ENCODE data around the gene PCSK5.
A peak's percentile ranks its signal among the peaks of the same experiment; 100 is the strongest.

The PCSK5 gene

DNA sequence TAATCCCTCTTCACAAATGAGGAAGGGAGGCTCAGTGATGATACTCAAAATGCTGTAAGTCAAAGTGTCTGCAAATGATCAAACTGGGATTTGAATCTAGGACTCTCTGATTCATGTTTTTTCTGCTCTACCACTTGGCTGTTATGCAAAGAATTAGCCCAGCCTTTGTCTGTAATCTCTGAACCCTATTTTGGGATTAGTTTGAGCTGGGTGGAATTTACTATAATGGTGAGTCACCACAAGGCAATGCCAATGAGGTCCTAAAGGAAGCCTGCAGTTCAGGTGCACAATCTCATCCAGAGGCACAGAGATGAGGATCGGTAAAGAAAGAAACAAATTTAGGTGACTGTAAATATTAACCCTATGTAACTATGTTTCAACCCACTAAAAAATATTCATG, 474.6 kb downstream of the PCSK5 start:
- Histone ChIP-seq H3K36me3 (ENCODE audit: insufficient read depth, low read length) (no peaks in the 10 kb centered on the region), H4K20me1 (ENCODE audit: insufficient read depth, low read length) (no peaks in the 10 kb centered on the region), H3K4me2 (ENCODE audit: insufficient read depth, low read length) (no peak overlapping the region), H3K27ac (ENCODE audit: low read length) (no peak overlapping the region), H3K9me3 (ENCODE audit: insufficient read depth, low read length, severe bottlenecking) (no peaks in the 10 kb centered on the region), H3K9ac (ENCODE audit: low read depth, low read length) (no peak overlapping the region), H3K79me2 (ENCODE audit: insufficient read depth, low read length) (no peaks in the 10 kb centered on the region), H3K4me3 (ENCODE audit: low read depth in 1 of 2, low read length in 2 of 2) (no peak overlapping the region), H3K4me1 (ENCODE audit: insufficient read depth, low read length) (peaks cover 6% of the 10 kb centered on the region; the same call in 1 of the 2 replicates), H3K27me3 (ENCODE audit: insufficient read depth, low read length, poor library complexity) (no peaks in the 10 kb centered on the region), H2AFZ (ENCODE audit: low read depth, low read length) (no peak overlapping the region)
- no peak for TF ChIP-seq EZH2 (IDR thresholded peaks at IDR 0.05; ENCODE audit: borderline replicate concordance, low read depth, low read length, severe bottlenecking)
- TF ChIP-seq, protein P1, sequence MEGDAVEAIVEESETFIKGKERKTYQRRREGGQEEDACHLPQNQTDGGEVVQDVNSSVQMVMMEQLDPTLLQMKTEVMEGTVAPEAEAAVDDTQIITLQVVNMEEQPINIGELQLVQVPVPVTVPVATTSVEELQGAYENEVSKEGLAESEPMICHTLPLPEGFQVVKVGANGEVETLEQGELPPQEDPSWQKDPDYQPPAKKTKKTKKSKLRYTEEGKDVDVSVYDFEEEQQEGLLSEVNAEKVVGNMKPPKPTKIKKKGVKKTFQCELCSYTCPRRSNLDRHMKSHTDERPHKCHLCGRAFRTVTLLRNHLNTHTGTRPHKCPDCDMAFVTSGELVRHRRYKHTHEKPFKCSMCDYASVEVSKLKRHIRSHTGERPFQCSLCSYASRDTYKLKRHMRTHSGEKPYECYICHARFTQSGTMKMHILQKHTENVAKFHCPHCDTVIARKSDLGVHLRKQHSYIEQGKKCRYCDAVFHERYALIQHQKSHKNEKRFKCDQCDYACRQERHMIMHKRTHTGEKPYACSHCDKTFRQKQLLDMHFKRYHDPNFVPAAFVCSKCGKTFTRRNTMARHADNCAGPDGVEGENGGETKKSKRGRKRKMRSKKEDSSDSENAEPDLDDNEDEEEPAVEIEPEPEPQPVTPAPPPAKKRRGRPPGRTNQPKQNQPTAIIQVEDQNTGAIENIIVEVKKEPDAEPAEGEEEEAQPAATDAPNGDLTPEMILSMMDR (IDR thresholded peaks at IDR 0.05; ENCODE audit: borderline replicate concordance, extremely low read depth, low read length, poor library complexity, severe bottlenecking) = no peak
- ATAC-seq (ENCODE audit: insufficient read depth, low read depth) (no peak), DNase-seq (no peak)

DNA sequence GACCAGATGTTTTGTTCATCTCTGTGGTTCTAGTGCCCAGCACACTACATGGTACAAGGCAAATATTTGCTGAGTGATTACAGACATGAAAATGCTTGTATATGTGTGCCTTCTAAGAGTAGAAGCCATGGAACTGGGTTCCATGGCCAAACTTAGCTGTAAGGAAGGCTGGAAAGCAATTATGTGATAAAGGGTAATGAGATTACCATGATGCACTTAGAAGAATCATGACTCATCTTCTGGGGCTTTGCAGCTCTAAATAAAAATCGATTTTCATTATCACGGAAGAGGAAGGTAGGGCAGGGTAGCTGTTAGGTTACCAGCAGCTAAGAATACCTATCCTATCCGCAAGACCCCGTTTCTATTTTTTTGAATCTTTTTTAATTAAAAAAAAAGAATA, 475.8 kb downstream of the PCSK5 start:
- H4K20me1 ChIP-seq (ENCODE audit: insufficient read depth, low read length) = no peaks in the 10 kb centered on the region
- H3K9me3 ChIP-seq (ENCODE audit: insufficient read depth, low read length, severe bottlenecking) = no peaks in the 10 kb centered on the region
- no peaks in the 10 kb centered on the region for H3K27me3 ChIP-seq (ENCODE audit: insufficient read depth, low read length, poor library complexity)
- H3K4me2 ChIP-seq (ENCODE audit: insufficient read depth, low read length) = no peak overlapping the region
- no peak overlapping the region for H3K4me3 ChIP-seq (ENCODE audit: low read depth in 1 of 2, low read length in 2 of 2)
- no peak overlapping the region for H2AFZ ChIP-seq (ENCODE audit: low read depth, low read length)
- H3K27ac ChIP-seq (ENCODE audit: low read length) = no peak overlapping the region
- peaks cover 6% of the 10 kb centered on the region; the same call in 1 of the 2 replicates for H3K4me1 ChIP-seq (ENCODE audit: insufficient read depth, low read length)
- ATAC-seq (ENCODE audit: insufficient read depth, low read depth) (no peak), DNase-seq (no peak)
- no peaks in the 10 kb centered on the region for H3K79me2 ChIP-seq (ENCODE audit: insufficient read depth, low read length)
- H3K9ac ChIP-seq (ENCODE audit: low read depth, low read length) = no peak overlapping the region
- TF ChIP-seq, protein P1 (IDR thresholded peaks at IDR 0.05; ENCODE audit: borderline replicate concordance, extremely low read depth, low read length, poor library complexity, severe bottlenecking) = no peak
- no peak for TF ChIP-seq EZH2 (IDR thresholded peaks at IDR 0.05; ENCODE audit: borderline replicate concordance, low read depth, low read length, severe bottlenecking)
- H3K36me3 ChIP-seq (ENCODE audit: insufficient read depth, low read length) = no peaks in the 10 kb centered on the region

DNA sequence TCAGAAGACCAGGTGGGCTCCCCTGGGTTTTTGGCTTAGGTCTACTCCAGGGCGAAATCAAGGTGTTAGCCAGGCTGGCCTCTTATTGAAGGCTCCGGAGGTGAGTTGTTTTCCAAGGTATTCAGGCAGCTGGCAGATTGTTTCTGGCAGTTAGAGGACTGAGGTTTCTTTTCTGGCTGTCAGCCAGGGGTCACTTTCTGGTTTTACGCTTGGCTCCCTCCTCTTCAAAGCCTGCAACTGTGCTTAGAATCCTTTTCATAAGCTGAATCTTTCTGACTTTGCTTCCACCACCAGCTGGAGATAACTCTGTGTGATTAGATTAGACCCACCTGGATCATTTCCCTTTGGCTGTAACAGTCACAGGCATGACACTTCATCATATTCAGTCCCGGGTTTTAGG, 479.1 kb downstream of the PCSK5 start:
- Histone ChIP-seq H4K20me1 (ENCODE audit: insufficient read depth, low read length) (no peaks in the 10 kb centered on the region), H3K27me3 (ENCODE audit: insufficient read depth, low read length, poor library complexity) (no peaks in the 10 kb centered on the region), H3K36me3 (ENCODE audit: insufficient read depth, low read length) (no peaks in the 10 kb centered on the region), H3K79me2 (ENCODE audit: insufficient read depth, low read length) (no peaks in the 10 kb centered on the region), H3K9me3 (ENCODE audit: insufficient read depth, low read length, severe bottlenecking) (no peaks in the 10 kb centered on the region), H2AFZ (ENCODE audit: low read depth, low read length) (no peak overlapping the region), H3K4me3 (ENCODE audit: low read depth in 1 of 2, low read length in 2 of 2) (no peak overlapping the region), H3K4me2 (ENCODE audit: insufficient read depth, low read length) (no peak overlapping the region), H3K27ac (ENCODE audit: low read length) (no peak overlapping the region), H3K9ac (ENCODE audit: low read depth, low read length) (no peak overlapping the region), H3K4me1 (ENCODE audit: insufficient read depth, low read length) (peaks cover 6% of the 10 kb centered on the region; the same call in 1 of the 2 replicates)
- no peak; the same call in 2 of the 3 replicates for ATAC-seq (ENCODE audit: insufficient read depth, low read depth)
- TF ChIP-seq, protein P1 (IDR thresholded peaks at IDR 0.05; ENCODE audit: borderline replicate concordance, extremely low read depth, low read length, poor library complexity, severe bottlenecking) = no peak
- TF ChIP-seq EZH2 (IDR thresholded peaks at IDR 0.05; ENCODE audit: borderline replicate concordance, low read depth, low read length, severe bottlenecking) = no peak
- peak; percentile 7 for DNase-seq

Data from DND-41 (cell line).